Activated CD4-positive, alpha-beta T cell treated with anti-CD3 and anti-CD28 coated beads, Interleukin-2, amount 50 U/mL, for 48 hours (primary cell): ENCODE results near the gene PDGFA.
"Not testable (repeated sequence)": the region's sequence is repeated elsewhere in the genome, so short reads cannot be mapped to it uniquely, and the experiment has no call there.

Experiments used
- DNase-seq, 2 experiments: peaks; one replicate each; pipeline ENCODE4 v3.0.0-alpha.2; 2020

PDGFA gene

DNA sequence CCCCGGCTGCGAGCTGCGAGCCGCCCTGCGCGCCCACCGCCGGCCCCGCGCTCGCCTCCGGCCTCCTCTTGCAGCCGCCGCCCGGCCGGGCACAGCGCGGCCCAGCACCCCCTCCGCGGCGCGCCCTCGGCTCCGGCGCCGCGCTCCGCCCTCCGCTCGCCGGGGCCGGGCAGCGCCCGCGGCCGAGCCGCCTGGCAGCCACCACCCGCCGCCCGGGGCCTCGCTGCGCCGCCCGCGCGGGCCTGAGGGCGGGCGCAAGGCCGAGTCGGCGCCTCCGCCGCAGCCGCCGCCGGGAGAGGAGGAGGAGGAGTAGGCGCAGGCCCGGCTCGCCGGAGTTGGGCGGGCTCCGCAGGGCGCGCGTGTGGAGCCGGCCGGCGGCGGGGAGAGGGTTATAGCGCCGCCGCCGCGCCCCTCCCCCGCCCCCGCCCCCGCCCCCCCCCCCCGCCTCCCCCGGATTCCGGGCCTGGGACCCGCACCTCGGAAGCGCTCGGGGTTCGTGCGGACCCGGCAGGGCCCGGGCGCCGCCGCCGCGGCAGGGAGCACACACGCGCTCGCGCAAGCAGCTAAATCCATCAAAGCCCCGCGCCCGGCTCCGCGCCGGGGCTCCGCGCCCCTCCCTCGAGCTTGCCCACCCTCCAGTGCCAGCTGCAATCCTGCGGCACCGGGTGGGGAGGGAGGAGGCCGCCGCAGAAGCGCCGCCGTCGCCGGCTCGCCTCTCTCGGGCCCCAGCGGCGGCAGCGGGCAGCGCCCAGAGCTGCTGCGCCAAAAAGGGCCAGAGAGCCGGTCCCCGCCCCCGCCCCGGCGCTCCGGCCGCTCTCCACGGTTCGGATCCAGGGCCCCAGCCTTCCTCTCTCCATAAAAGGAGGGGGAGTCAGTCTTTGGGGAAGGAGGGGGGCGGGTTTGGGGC is at the start of gene PDGFA:
Gene PDGFA (minus strand): TSS at position 363 of the 907 bp plus-strand sequence. CDS start 845 bp downstream, outside the sequence.
- peak in 1 of 2 experiments; percentile 40 for DNase-seq

DNA sequence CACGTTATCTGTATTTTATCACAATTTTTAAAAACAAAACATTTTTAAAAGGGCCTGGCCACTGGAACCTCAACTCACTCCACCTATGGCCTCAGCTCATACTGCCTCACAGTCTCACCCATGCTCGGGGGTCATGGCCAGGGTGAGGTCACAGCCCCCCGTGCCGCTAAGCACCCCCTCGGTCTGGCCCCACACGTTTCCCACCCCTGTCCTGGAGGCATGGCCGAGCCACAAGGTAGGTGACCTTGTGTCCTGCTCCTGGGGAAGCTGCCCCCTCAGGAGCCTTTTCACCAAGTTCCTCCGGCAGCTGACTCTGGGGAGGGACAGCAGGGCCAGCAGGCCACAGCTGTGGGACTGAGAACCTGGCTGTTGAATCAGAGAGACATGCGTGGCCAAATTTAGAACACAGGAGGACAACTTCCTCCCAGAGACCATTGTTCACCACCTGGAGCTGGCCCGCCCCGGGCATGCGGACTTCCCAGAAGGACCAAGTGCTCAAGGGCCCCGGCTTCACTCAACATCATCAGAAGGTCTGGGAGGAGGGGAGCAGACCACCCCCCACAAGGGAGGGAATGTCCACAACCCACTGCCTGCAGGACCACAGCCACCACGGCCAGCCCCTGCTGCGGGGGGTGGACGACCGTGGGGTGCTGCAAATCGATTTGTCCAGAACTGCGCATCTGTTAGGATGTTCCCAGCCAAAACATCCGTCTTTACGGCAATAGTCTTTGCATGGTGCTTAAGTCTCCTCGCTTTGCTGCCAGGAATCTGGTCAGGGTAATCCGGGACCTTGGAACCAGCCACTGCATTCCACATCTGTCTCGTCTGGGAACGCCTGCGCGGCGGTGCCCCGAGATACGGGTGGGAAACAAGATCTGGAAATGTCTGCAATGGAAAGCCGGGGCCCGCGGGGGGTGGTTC is 48.6 kb upstream of the PDGFA start:
- DNase-seq, result no peak

DNA sequence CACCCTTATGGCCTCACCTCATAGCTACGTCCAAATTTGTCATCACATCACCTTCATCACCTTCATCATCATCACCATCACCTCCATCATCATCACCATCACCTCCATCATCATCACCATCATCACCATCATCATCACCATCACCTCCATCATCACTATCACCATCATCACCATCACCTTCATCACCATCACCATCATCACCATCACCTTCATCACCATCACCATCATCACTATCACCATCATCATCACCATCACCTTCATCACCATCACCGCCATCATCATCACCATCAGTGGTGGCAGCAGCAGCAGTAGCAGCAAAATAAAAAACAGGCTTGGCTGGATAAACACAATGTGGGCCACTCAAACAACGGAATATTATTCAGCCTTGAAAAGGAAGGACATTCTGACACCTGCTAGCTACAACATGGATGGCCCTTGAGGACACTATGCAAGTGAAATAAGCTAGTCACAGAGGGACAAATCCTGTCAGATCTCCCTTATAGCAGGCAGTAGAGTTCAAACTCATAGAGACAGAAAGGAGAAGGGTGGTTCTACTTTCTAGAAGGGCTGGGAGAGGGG is 47.7 kb upstream of the PDGFA start:
- DNase-seq, result no peak

DNA sequence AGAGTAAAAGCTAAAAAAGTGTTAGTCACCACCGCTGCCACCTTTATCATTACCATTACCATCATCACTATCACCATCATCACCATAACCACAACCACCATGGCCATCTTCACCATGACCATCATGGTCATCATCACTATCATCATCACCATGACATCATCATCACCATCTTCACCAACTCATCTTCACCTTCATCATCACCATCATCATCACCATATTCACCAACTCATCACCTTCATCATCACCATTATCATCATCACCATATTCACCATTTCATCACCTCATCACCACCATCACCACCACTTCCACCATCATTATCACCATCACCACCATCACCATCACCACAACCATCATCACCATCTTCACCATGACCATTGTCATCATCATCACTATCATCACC is 46.5 kb upstream of the PDGFA start:
- DNase-seq, result no peak

DNA sequence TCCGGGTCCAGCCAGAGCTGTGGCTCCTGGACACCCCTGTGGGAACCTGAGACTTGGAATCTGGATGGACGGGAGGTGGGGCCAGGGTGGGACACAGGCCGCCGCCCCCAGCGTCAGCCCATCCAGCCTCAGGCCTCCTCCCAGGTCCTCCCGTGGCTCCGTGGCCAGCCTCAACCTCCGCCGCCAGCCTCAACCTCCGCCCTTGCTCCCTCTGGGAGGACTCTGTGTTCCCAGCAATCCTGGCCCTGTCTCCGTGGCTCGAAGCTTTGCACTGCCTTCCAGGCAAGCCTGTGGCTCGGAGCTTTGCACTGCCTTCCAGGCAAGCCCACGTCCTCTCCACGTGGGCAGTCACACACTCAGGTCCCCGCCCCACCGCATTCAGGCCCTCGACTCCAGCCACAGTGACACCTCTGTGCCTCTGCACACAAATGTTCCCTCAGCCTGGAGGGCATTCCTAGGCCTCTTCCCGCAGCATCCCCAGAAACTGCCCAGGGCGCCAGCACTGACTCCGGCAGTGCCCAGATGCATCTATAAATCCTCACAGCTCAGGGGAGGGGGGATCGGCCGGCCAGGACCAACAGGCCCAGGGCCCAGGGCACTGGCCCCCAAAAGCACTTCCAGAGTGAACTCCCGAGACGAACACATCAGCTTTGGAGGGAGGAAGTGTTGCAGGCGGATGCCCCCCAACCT is 44.7 kb upstream of the PDGFA start:
- no peak for DNase-seq

DNA sequence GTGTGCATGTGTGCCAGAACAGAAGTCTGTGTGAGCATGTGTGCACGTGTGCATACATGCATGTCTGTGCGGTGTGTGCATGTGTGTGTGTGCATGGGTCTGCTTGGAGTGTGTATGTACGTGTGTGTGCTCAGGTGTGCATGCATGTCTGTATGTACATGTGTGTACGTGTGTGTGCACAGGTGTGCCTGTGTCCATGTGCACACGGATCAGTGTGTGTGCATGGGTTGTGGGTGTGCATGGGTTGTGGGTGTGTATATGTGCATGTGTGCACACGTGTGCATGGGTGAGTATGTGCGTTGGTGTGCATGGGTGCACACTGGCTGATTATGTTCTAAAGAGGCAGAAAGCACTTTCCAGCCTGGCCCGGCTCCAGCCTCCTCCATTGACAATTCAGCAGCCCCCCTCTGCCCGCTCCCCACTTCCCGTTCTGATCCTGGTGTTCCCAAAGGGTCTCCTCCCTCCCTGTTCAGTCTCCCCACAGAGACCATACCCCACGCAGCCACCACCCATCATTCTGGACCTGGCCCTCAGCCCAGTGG is 44.1 kb upstream of the PDGFA start:
- no peak for DNase-seq

DNA sequence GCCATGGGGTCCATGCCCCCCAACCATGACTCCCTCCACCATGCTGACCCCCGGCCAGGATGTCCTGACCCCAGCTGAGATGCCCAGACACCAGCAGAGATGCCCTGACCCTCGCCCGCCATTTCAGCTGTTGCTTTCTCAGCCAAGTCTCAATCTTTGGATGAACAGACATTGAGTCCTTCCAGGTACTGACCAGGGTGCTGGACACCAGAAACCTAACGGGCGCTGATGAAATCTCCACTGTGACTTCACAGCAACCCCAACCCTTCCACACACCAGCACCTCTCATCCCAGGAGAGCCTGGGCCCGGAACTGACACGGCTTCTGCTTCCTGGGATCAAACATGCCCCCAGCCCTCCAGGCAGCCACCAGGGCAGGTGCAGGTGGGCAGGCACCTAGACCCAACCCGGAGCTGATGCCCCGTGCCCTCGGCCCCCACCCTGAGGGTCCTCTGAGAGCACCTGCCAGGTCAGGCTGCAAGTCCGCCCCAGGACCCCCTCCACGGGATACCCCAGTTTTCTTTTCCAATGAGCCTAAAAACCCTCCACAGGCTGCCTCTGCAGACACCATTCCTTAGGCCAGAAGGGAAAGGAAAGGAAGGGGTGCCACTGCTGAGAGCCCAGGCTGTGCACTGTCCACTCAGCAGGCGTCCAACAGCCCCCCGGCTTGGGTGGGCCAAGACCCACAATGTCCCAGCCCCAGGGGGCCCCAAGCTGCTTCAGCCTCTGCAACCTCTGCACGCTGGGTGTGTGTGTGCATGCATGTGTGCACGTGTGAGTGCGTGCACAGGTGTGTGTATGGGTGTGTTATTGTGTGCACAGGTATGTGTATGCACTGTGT is 43.4 kb upstream of the PDGFA start:
- no peak for DNase-seq

DNA sequence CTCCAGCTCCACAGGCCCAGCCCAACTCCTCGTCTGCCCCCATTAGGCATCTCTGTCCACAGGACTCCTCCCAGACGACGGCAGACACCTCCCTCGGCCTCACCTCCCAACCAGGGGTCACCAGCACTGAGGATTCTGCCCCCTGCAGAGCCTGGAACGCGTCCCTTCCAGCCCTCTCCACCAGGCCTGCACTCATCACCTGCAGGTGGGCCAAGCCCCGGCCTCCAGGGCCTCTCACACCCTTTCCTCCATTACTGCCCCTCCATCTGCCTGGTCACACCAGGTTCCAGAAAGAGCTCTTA is 42.7 kb upstream of the PDGFA start:
- DNase-seq, result no peak

DNA sequence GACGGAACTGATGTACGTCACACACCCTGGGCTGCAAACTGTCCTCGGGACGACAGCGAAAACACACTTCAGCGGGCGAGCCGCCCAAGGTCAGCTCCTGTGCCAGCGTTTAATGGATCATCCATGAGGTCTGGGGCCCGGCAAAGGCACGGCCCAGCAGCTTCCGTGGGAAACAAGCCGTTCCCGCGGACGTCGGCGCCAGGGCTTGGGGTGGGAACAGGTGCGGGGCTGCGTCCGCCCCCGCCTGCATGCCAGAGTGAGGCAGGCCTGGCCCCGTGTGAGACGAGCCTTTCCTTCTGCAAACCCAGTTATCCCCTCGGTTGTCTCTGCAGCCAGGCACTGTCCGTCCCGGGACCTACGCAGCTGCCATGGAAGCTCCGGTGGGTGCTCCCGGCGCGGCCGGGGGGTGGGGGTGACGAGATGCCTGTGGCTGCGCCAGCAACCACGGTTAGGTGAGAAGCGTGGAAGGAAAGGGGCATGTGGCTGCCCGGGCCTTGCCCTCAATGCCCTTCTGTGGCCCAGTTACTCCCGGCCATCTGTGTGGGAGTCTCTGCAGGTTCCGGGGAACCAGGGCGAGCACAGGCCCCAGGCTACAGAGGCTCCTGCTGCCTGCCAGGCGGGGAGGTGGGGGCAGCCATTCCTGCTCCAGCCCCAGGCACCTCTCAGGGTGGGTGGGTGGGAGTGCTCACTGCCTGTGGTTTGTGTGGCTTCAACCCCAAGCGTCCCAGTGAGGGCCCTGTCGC is 42.2 kb upstream of the PDGFA start:
- DNase-seq, result no peak

DNA sequence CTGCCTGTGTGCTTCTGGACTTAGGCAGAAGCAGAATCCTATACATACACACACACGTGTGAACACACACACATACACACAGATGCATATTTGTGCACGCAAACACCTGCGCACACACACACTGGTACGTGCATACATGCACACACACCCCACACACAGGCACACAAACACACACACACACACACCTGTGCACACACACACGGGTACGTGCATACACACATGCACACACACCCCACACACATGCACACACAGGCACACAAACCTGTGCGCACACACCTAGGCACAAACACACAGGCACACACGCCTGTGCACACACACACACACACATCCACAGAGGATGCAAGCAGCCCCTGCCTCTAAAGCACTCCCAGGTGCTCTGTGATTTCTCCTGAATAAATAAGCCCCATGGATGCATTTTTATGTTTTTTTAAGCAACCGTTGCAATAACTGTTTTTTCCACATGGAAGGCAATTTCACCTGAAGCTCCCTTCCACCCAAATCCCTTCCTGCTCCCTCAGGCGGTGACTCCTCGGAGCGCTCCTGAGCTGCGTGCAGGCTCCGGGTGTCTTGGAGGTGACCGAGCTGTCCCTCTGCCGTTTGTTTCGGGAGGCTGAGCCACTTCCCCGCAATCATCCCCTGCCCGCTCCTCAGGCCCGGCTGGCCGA is 41.5 kb upstream of the PDGFA start:
- DNase-seq, result no peak

DNA sequence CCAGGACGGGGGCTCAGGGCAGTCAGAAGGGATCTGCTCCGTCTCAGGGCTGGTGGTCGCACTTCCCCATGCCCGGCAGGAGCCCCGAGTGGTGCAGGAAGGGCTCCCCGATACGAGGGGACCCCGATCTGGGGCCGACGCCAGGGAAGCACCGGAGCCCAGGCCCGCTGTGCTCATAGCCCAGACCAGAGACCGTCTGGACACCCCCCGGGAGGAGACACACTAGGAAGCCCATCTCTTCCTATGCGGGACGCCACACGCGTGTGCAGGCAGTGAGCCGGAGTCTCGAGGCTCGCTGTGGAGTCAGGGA is 39.7 kb upstream of the PDGFA start:
- no peak for DNase-seq

DNA sequence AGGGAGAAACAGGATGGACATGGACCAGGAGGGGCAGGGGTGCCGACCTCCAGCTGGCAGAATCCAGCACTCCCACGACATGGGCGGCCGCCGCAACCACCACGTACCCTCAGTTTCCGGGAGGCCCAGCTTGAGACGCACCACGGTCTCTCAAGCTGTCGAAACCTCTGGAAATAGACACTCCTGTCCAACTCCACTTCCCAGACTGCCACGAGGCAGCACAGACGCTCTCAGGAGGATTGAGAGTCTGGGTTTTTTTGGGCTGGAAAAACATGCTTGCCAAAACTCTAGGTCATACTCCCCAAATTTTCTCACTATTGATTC is 37.9 kb upstream of the PDGFA start:
- DNase-seq, result no peak

DNA sequence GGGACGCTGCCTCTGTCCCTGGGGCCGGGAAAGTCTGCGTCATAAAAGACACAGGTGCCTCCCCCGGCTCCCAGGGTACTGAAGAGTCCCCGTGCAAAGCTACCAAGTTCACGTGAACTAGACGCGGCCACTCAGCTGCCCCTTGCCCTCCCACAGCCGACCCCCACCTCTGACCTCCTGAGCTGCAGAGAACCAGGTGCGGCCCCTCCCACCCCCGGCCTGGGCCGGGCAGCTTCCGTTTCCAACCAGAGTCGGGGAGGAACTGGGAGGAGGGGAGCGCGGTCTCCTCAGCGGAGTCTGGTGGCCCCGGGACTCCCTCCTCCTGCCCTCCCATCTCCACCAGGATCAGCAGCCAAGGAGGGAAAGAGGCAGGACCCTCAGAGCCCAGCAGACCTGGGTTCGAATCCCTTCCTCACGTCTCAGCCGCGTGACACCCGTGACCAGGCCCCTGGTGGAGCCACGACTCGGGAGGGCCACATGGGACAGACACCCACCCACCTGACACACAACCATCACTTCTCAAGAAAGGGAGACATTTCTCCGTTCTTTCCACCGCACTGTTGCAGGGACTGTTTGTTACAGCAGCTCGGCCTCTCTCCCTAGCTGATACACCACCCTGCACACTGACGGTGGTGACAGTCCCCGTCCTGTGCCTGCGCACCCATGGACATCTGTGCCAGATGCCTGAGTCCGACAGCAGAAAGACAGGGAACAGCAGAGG is 37.4 kb upstream of the PDGFA start:
- DNase-seq, result no peak

DNA sequence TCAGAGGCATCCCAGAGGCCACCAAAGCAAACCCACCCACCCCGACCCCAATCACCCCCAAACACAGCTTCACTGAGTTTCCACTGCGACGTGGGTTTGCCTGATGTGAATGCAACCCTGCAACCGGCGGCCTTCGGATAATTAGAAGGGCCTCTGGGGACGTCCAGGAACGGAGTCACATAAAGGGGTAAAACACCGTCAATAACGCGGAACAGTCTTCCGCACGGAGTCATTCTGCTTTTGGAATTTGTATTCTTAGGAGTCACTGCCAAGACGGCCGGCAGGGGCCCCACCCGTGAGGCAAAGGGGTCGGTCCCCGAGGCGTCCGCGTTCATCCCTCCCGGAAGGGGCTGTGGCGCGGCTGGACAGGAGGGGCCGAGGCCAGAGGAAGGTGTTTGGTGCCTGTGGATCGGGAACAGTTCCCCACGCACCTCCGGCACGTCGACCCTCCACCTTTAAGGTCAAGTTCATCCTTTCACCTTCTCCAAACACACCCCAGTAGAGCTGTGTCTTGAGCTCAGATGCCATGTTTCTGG is 36.7 kb upstream of the PDGFA start:
- DNase-seq, result no peak

DNA sequence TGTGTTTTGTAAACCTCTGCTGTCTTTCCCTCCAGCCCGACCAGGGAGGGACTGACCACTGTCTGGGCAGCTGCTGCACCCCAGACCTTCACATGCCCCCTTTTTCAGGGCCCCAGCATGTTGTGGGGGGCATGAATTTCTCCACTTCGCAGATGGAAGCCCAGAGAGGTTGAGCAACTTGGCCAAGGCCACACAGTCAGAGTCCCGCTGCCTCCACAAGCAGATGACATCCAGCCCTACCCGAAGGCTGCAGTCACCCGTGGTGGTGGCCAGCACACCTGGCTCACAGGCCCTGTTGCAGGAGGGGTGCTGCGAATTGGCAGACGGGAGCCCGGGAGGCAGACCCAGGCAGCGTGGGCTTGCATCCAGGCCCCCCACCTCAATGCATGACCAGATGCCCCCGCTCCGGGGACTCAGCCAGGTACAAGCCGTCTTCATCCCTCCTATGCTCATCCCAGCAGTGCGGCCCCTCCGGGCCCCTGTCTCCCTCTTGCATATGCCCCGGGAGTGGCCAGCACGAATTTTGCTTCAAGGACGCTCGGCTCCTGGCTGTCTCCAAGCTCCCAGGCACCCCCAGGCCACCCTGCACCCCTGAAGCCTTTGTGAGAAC is 36.0 kb upstream of the PDGFA start:
- no peak for DNase-seq

DNA sequence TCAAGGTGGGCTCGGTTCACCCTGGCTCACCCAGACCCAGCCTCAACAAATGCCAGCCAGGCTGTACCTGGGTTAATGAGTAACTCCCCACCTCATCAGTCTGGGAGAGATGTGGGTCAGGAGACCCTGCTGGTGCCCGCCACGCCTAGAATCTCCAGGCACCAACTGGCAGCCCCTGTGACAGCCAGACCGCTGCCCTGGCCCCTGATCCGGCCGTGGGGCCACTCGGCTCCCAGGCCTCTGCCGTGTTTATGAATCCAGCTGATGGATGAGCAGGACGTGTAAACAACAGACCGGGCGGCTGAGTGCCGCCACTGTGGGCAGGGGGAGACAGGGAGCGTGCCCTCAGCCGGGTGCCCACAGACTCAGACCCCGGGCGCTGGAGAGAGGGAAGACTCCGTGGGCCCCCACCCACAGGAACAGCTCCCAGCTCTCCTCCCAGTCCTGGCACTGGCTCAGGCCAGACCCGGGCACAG is 34.0 kb upstream of the PDGFA start:
- DNase-seq, result no peak

DNA sequence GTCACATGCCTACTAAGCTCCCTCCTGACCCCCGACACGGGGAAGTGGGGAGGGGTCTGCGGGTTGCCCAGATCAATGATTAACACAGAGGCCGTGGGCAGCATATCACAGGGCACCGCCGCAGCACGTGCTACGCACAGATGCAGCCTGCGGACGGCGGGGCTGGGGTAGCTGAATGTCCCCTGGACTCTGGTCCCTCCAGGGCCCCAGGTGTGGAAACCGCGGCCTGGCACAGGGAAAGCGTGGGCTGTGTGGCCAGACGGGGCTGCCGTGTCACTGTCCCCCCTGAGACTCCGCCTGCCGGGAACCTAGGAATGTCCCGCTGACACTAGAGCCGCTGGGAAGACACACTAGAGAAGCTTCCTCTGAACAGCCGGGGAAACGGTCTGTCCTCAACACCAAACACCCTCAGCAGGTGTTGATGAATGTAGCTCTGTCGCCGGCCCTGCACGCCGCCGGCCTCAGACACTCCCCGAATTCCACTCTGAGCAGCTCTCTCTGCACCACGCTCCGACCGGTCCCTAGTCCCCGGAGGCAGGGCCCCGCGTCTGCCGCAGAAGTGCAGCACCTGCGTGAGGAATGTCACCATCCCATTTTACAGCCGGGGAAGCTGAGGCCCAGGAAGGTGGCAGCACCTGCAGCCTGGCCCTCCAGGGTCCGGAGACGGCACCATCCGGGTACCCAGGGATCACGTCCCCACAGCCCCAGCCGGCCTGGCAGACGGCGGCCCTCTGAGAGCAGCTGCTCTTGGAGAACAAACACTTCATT is 33.4 kb upstream of the PDGFA start:
- no peak for DNase-seq

DNA sequence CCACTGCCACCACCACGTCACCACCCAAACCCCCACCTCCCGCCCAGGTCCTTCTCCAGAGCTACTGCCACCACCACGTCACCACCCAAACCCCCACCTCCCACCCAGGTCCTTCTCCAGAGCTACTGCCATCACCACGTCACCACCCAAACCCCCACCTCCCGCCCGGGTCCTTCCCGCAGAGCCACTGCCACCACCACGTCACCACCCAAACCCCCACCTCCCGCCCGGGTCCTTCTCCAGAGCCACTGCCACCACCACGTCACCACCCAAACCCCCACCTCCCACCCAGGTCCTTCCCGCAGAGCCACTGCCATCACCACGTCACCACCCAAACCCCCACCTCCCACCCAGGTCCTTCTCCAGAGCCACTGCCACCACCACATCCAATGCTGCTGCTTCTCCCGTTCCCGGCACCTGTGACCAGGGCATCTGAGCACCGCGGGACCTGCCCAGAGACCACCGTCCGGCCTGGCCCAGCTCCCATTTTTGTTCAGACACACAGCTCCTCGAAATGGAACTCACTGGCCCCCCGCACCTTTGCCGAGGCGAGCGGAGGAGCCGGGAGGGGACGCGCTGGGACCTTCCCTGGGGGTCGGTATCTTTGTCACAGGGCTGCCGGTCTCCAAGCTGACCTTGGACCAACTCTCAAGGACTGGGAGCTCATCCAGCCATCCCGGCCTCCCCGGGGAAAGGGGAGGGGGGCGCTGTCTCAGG is 32.7 kb upstream of the PDGFA start:
- not testable (repeated sequence) for DNase-seq
